NCI-H1417 (cell line): ENCODE data around the gene HCRTR1.
"Not testable (repeated sequence)": the region's sequence is repeated elsewhere in the genome, so short reads cannot be mapped to it uniquely, and the experiment has no call there.

ENCODE experiments used
- DNase-seq, 3 experiments: peaks; one replicate each; lab custom pipeline; 2025; lab: John Stamatoyannopoulos, UW

HCRTR1 gene

DNA sequence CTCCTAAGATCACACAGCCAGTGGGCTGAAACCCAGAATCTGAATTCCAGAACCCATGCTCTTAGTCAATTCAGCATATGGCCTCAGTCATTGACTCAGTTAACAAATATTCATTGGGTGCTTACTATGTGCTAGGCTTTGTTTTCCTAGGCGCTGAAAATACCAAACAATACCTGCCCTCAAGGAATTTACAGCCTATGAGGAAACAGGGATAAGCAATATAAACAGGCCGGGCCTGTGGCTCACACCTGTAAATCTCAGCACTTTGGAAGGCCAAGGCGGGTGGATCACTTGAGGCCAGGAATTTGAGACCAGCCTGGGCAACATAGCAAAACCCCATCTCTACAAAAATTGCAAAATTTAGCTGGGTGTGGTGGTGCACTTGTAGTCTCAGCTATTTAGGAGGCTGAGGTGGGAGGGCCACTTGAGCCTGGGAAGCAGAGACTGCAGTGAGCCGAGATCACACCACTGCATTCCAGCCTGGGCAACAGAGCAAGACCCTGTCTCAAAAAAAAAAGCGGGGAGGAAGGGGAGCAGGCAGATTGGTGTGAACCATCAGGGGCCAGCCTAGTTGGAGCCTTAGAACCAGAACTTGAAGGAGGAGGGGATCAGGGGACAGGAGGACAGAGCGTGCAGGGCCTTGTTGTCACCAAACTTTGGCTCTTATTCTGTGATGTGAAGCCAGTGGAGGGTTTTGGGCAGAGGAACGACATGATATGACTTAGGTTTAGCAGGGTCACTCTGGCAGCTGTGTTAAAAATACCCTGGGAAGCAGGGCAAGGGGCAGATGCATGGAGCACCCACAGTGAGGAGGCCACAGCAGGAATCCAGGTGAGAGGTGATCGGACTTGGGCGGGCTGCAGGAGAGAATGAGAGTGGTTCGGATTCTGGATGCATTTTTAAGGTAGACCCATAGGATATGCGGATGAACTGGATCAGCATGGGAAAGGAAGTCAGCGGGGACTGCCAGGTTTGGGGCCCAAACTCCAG, 35.4 kb upstream of the HCRTR1 start:
- no peak for DNase-seq

DNA sequence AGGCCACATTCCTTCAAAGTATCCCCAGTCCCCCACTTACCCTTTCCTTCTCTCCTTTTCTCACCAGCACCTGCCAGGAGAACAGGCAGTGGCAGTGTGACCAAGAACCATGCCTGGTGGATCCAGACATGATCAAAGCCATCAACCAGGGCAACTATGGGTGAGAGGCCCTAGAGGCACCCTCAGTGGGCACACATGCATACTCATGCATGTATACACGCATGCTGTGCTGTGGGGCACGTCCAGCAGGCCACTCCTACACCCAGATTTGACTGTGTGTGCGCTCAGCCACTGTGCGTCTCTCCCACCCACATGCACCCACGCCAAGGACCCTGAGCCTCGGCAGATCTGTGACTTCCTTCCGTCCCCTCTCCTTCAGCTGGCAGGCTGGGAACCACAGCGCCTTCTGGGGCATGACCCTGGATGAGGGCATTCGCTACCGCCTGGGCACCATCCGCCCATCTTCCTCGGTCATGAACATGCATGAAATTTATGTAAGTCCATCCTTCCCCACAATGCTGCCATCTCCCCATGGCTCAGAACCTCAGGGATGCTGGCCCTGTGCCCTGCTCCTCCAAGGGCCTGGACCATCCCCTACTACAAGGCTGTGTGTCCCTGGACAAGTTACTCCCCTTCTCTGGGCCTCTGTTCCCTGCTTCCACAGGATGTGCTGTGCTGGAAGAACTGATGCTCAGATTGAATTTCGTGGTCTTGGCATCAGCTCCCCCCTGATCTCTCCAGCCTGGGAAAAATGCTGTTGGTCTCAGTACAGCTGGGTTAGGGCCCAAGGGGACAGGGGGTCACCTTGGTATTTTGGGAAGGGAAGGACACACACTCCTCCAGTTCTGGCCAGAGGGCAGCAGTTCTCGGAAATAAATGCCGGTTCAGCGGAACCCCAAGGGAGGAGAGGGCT, 34.2 kb upstream of the HCRTR1 start:
- no peak for DNase-seq

DNA sequence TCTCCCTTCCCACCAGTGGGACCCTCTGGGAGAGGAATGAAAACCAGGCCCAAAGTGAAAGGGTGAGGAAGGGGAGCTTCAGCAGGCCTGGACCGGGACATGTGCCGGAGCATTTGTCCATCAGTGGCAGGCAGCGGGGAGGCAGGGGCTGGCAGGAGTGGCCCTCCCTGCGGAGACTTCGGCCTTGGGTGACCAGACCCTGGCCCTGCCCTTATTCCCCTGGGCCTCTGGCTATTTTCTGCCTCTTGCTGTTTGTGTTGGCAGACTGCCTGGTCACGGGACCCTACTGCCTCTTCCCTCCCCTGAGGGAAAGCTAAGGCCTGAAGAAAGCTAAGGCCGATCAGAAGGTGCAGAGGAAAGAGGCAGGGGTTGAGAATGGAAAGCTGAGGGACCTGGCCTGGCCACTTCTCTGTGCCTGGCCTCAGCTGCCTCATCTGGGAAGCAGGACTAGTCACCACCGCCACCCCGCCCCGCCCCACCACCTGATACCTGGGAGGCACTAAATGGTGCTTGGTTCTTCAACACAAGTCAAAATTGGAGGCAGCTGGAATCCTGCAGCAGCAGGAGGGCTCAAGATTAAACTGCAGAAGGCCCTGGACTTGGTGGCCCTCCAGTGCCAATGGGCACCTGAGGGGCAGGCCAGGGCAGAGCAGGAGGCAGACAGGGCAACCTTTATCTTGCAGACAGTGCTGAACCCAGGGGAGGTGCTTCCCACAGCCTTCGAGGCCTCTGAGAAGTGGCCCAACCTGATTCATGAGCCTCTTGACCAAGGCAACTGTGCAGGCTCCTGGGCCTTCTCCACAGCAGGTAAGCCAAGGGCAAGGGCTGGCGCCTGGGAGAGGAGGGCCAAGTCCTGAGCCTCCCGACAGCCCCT, 33.3 kb upstream of the HCRTR1 start:
- peak in 2 of 3 experiments; percentile 10 to 63 for DNase-seq

DNA sequence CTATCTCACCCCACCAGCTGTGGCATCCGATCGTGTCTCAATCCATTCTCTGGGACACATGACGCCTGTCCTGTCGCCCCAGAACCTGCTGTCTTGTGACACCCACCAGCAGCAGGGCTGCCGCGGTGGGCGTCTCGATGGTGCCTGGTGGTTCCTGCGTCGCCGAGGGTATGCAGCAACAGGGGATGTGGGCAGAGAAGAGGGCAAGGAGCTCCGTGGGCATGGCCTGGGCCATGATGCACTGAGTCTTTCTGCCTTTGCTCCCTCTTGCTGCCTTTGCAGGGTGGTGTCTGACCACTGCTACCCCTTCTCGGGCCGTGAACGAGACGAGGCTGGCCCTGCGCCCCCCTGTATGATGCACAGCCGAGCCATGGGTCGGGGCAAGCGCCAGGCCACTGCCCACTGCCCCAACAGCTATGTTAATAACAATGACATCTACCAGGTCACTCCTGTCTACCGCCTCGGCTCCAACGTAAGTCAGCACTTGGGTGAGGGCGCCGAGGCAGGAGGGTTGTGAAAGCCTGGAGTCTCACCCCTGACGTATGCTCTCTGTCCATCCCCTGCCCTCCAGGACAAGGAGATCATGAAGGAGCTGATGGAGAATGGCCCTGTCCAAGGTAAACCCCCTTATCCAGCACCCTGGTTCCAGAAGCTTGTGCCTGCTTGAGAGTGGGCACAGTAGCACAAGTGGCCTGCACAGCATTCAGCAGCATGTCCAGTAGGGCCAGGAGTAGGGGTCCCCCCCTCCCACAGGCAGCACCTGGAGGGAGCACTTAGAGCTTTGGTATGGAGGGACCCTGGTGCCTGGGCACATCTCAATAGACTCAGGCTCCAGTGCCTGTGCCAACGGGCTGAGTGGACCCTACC, 32.4 kb upstream of the HCRTR1 start:
- no peak for DNase-seq

DNA sequence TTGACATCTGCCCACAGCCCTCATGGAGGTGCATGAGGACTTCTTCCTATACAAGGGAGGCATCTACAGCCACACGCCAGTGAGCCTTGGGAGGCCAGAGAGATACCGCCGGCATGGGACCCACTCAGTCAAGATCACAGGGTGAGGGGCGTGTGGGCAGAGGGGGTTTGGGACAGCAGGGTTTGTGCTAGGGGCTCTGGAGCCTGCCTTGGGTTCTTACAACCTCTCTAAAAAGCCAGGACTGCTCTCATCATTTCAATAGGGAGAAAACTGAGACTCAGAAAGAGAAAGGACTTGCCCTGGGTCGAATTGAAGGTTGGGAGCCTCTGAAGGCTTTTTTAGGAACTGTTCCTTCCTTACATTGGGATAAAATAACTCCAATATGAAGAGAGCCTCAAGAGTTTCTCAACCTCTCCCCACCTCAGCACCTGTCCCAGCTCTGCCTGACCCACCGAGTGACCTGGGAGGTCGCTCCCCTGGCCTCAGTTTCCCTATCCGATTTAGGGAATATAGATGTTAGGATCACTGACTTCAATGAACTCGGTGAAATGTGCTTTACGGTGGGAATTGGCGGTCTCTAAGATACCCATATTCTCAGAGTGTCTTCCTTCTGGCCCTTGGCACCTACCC, 31.6 kb upstream of the HCRTR1 start:
- DNase-seq: no peak

DNA sequence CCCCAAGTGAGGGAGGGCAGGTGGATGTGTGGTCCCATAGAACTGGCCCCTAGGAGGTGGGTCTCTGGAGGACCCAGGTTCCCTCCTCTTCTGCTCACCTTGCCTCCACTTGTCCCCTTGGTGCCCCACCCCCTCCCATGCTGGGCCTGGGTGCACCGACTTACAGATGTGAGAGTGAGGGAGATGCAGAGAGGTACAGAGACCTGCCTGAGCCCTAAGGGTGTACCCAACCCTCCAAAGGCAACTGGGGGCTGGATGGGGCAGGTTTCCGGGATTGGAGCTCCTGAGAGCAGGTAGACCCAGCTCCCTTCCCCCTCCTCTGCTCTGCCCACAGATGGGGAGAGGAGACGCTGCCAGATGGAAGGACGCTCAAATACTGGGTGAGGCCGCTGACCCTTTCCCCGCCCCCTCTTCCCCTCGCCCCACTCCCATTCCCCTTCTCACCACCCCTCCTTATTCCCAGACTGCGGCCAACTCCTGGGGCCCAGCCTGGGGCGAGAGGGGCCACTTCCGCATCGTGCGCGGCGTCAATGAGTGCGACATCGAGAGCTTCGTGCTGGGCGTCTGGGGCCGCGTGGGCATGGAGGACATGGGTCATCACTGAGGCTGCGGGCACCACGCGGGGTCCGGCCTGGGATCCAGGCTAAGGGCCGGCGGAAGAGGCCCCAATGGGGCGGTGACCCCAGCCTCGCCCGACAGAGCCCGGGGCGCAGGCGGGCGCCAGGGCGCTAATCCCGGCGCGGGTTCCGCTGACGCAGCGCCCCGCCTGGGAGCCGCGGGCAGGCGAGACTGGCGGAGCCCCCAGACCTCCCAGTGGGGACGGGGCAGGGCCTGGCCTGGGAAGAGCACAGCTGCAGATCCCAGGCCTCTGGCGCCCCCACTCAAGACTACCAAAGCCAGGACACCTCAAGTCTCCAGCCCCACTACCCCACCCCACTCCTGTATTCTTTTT, 30.8 kb upstream of the HCRTR1 start:
- DNase-seq: no peak

DNA sequence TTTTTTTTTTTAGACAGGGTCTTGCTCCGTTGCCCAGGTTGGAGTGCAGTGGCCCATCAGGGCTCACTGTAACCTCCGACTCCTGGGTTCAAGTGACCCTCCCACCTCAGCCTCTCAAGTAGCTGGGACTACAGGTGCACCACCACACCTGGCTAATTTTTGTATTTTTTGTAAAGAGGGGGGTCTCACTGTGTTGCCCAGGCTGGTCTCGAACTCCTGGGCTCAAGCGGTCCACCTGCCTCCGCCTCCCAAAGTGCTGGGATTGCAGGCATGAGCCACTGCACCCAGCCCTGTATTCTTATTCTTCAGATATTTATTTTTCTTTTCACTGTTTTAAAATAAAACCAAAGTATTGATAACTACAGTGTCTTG, 30.2 kb upstream of the HCRTR1 start:
- DNase-seq: not testable (repeated sequence)

DNA sequence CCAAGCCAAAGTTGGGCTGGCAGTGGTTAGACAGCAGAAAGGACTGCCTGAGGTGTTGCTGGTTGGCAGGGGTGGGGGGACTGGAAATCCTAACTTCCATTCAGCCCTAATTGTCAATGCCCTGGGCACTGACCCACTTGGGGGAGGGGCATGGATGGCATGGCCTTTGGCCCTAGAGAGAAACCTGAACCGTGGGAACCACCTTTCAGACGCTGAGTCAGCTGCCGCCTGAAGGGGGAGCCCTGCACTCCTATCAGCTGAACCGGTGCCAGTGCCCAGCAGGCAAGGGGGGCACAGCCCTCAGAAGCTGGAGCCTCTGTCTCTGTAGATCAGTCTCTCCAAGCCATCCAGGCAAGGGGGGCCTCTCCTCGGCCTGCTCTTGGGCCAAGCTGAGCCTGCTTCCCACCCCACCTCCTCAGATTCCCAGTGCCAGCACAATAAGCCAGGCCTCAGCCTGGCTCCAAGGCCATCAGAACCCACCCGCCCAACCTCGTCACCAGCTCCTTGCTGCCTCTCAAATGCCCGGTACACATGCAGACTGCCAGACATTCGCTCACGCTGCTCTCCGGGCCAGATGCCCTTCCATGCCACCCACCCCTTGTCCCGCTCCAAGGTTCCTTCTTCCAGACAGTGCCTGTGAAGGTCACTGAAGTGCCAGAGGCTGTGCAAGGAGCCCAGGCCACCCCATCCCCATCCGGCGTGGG, 29.6 kb upstream of the HCRTR1 start:
- DNase-seq: peak; percentile 6 to 35 (median 10)

DNA sequence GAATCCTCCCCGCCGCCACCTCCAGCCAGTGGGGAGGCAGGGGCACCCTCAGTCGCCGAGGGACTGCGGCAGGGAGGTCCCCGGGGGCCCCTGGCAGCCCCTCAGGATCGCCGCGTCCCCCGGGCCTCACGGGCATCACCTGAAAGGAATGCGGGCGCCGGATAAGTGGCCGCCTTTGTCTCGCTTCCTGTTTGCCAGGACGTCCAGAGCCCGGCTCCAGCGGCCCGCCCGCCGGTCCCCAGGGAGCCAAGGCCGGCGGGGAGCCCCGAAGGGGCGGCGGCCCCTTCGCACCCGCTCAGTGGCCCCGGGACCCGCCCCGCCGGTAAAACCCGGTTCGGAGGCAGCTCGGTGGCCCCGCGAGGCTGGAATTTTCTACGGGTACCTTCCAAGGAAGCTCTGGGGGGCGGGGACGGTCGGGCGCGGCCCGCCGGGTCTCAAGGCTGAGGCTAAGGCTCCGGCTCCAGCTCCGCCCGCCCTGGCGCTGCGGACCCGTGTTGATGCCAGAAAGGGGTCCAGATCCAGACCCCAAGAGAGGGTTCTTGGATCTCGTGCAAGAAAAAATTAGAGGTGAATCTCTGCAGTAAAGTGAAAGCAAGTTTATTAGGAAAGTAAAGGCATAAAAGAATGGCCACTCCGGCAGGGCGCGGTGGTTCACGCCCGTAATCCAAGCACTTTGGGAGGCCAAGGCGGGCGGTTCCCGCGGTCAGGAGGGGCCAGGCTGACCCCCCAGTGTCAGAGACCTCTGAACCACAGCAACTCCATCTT, 28.6 kb upstream of the HCRTR1 start:
- no peak for DNase-seq

DNA sequence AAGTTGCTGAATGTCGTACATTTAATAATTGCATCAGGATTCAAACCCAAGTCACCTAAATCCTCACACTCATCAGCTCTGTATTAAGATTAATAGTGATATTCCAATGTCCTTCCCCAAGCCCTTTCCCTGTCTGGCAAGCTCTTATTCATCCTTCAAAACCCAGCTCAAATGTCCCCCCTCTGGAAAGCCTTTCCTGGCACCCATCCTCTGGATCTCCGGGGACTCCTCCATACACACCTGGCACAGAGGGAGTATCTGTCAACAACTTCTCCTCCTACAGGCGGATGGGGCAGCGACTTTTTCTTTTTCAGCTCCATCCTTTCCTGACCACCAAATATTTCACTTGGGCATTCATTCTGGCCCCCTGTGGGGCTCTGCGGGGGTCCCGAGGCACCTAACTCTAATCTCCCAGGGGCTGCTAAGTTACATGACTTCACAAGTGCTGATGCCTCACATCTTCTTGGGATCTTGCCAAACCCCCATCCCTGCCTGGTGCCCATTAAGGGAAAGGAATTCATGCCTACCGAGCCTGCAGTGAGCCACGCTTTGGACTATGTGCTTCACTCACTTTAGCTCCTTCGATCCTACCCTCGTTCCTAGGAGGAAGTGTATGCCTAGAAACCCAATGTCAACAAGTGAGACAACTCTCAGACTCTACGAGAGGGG, 25.9 kb upstream of the HCRTR1 start:
- no peak for DNase-seq

DNA sequence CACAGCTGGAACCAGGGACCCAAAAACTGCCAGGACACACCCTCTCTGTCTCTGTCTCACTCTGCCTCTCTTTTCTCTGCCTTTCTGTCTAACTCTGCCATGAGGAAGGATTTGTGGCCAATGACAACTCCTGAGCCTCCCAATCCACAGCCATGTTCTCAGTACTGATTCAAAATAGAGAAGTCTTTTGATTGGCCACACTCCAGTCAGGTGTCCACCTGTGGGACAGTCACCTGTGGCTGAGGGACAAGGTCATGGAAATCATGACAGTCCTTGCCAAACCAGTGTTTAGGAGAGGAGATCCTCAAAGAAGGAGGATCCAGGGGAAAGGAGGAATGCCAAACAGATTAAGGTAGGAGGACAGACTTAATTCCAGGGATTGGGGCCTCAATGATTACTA, 25.4 kb upstream of the HCRTR1 start:
- no peak for DNase-seq

DNA sequence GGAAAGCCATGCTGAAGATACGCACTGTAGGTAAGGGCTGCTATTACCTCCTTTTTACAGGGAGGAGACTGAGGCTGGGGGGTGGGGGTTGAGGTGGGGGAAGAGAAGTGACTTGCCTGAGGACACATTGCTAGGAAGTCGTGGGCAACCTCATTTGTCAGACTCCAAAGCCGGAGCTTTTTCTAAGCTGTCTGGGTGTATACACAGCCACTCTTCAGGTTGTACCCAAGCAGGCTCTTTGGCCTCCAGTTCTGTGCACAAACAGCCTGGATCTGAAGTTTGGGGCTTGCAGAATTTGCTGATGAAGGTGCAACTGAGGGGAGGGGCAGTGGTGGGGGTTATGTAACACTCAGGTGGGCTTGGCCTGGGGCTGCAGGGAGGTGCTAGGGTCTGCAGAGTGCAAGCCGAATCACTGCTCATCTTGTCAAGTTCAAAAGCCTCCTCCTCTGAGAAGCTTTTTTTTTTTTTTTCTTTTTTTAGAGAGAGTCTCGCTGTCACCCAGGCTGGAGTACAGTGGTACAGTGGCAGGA, 24.3 kb upstream of the HCRTR1 start:
- no peak for DNase-seq

DNA sequence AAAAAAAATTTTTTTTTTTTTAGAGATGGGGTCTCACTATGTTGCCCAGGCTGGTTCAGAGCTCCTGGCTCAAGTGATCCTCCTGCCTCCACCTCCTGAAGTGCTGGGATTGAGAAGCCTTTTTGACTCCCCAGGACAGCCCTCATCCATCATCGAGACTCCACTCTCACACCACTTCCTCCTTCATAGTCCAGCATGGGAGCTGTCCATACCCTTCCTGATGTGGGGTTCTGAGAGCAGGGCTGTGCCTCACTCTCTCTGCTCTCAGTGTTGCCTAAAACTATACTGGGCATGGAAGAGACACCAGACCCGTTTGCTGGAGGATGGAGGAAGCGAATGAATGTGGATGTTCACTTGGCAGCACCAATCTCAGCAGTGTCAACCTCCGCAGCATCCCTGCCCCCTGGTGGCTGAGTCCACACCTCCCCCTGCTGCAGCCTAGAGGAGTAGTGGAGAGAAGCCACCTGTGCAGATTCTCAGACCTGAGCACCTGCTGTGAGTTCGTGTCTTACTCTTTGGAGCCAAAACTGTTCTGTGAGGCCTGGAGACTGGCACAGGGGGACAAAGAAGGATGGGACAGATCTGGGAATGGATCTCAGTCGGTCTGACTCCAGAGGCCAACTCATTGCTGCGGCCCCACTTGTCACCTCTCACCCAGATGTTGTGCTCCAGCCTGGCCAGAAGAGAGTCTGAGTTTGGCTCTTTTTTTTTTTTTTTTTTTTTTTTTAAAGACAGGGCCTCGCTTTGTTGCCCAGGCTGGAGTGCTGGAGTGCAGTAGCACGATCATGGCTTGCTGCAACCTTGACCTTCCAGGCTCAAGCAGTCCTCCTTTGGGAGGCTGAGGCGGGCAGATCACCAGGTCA, 23.5 kb upstream of the HCRTR1 start:
- peak; percentile 18 to 59 (median 54) for DNase-seq

DNA sequence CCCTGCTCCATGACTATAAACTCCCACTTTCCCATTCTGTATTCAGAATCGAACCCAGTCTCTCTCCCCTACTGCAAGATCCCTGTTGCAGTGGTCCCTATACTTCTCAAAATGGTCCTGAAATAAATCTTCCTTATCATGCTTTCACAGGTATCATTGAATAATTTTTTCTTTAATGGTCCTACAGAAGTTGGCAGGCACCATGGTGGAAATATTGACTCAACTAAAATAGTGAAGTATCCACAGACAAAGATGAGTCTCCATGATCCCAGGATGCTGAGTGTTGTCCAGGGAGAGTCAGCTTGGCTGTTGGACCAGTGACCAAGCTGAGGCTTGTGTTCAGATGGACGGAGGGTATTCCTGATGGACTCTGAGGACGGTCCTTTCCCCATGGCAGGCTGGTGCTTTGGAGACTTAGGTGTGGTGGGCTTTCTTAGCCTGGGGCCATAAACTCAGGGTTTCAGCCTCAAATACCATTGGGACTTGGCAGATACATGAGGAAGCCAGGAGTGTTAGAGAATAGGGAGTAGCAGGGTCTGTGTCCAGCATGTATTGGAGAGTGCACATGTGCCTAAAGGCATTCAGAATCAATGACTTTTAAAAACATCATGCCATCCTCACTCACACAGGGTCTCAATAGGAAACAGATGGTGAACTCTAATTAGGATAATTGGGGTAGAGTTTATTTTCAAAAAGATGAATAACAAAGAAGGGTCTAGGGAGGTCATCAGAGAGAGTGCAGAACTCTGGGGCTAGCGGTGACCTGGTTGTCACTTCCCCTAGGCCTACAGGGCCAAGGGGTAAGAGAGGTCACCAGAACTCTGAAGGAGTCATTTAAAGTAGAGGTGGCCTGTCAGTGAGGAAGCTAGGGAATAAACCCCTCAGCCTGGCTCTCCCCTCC, 21.4 kb upstream of the HCRTR1 start:
- no peak for DNase-seq

DNA sequence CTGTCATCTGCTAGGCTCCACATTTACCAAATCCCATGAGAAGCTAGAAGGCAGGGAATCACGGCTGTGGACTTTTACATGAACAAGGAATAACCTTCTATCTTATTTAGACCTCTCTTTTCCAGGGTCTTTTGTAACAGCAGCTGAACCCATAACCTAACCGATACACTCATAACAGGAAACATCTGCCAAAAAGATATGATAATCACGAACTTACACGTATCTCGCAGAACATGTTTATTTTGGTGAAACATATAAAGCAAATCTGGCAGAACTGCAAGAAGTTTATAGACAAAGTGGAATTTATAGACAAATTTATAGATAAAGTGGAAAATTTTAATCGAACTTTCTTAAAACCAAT, 20.8 kb upstream of the HCRTR1 start:
- no peak for DNase-seq
